GM12873 (cell line): Measurements from ENCODE around the gene PTPRG.

Experiments used
- CTCF ChIP-seq: IDR thresholded peaks from 2 replicates; pipeline ENCODE4 v1.5.1; 2012; ENCODE audit warnings: low read depth, mild to moderate bottlenecking, moderate library complexity, low read length, control low read depth; ENCODE audit not compliant: insufficient read depth; ENCODE audit errors: missing control alignments

PTPRG gene

GRCh38 chr3:61680617-61681016 is 119.2 kb downstream of the PTPRG start:
- no peak for TF ChIP-seq CTCF

- no peak for TF ChIP-seq CTCF
Observed at GRCh38 chr3:61681636-61682035, 120.3 kb downstream of the PTPRG start.

- no peak for TF ChIP-seq CTCF
Observed at GRCh38 chr3:61682671-61683548, 121.5 kb downstream of the PTPRG start.

- no peak for TF ChIP-seq CTCF
Observed at GRCh38 chr3:61683549-61684236, 122.3 kb downstream of the PTPRG start.

- no peak for TF ChIP-seq CTCF
Observed at GRCh38 chr3:61684386-61684785, 123.0 kb downstream of the PTPRG start.

GRCh38 chr3:61685755-61686154 is 124.4 kb downstream of the PTPRG start:
- TF ChIP-seq CTCF = no peak

GRCh38 chr3:61686228-61686648 is 124.9 kb downstream of the PTPRG start:
- no peak for TF ChIP-seq CTCF
